OCI-LY7 (cell line): Measurements from ENCODE around the gene MOB1B.
"Not testable (repeated sequence)": the region's sequence is repeated elsewhere in the genome, so short reads cannot be mapped to it uniquely, and the experiment has no call there.

Experiments used
- EZH2phosphoT487 ChIP-seq: fragments of 200-600 bp; sonication (generic); IDR thresholded peaks from 2 replicates; pipeline ENCODE4 v1.6.1; 2018; ENCODE audit warnings: low read depth, borderline replicate concordance, mild to moderate bottlenecking, mixed run types, antibody characterized with exemption, low read length, moderate library complexity, mixed read lengths
- TF ChIP-seq, protein P1 (sequence below): fragments of 200-600 bp; sonication (generic); conservative IDR thresholded peaks from 2 replicates; pipeline ENCODE4 v1.5.1; 2014; ENCODE audit warnings: mild to moderate bottlenecking, antibody characterized with exemption, low read length, moderate library complexity, mixed read lengths

DNA sequence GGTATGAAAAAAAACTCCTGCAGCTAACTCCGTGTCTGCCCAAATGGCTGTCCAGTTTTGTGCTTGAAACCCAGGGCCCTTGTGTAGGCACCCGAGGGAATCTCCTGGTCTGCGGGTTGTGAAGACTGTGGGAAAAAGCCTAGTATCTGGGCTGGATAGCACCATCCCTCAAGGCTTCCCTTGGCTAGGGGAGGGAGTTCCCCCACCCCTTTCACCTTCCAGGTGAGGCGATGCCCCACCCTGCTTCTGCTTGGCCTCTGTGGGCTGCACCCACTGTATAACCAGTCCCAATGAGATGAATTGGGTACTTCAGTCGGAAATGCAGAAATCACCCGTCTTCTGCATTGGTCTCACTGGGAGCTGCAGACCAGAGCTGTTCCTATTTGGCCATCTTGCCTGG, 102.9 kb downstream of the MOB1B start:
- TF ChIP-seq, protein P1, sequence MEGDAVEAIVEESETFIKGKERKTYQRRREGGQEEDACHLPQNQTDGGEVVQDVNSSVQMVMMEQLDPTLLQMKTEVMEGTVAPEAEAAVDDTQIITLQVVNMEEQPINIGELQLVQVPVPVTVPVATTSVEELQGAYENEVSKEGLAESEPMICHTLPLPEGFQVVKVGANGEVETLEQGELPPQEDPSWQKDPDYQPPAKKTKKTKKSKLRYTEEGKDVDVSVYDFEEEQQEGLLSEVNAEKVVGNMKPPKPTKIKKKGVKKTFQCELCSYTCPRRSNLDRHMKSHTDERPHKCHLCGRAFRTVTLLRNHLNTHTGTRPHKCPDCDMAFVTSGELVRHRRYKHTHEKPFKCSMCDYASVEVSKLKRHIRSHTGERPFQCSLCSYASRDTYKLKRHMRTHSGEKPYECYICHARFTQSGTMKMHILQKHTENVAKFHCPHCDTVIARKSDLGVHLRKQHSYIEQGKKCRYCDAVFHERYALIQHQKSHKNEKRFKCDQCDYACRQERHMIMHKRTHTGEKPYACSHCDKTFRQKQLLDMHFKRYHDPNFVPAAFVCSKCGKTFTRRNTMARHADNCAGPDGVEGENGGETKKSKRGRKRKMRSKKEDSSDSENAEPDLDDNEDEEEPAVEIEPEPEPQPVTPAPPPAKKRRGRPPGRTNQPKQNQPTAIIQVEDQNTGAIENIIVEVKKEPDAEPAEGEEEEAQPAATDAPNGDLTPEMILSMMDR: not testable (repeated sequence)
- TF ChIP-seq EZH2phosphoT487: not testable (repeated sequence)
